Stimulated activated CD8-positive, alpha-beta memory T cell treated with anti-CD3 and anti-CD28 coated beads, Interleukin-15, amount 100 ng/mL, for 4 hours (primary cell): ENCODE data around the gene APELA.
"Not testable (repeated sequence)": the region's sequence is repeated elsewhere in the genome, so short reads cannot be mapped to it uniquely, and the experiment has no call there.

Experiments
- DNase-seq, 2 donors: peaks; one replicate each; pipeline ENCODE4 v3.0.0-alpha.2; 2020; ENCODE audit warnings: low read depth in 2 of 2

The APELA gene, protein sequence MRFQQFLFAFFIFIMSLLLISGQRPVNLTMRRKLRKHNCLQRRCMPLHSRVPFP

DNA sequence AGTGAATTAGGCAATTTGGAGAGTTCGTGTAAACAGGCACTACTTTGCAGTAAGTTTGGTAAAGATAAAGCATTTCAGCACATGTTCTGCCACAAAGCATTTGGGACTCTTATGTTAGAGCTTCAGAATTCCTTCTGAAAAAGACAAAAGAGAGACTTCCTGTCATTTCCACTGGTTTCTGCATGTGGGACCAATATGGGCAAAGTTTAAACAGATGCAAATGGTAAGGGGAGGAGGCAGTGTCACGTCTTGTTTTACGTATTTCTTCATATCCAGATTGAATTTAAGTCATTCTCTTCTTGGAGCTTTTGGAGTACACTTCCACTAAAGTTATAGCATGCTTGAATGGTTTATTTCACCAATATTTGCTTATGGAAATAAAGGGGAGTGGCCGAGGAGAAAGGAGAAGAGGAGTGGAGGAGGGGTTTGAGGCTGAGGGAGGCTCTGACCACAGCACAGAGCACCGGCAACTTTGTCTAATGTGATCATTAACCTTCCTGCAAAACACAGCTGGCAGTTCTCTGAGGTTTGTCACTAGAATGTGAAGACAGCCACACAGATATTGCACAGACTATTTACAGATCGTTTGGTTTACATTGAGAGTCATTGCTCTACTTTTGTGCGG is at the start of gene APELA:
APELA (plus strand) TSS at position 479 of the 625 bp plus-strand sequence. CDS start 154 bp downstream, outside the sequence.
- DNase-seq: no peak

DNA sequence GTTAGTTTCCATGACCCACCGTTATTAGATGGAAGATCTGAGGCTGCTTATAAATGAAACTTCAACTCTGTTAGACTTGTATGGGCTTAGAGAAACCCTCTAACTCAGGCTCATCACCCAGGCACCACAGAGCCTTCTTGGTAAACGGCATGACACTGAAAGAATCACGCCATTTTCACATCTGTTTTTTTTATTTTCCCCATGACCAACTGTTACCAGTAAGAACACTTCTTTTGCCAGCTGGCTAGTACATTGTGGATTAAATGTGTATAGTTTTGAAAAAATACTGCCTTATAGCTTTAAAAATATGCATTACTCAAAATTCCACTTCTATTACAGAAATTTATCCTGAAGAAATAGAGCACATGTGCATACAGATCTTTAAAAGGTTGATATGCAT is 48.0 kb upstream of the APELA start:
- DNase-seq: no peak

DNA sequence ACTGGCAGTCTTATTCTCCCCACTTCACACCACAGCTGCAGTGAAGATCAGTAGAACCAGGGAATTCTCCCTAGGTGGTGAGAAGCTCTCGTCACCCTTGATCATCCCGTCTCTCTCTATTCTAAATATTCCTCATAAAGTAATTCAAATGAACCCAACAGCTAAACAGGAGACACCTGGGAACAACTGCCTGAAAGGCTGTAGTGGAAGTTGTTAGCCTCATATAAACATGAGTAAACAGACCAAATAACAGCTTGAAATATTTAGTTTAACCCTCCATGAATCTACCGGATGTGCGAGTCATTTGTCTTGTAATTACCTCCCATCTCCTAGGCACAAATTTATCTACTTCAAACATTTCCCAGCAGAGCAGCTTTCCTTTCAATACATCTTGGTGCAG is 30.4 kb upstream of the APELA start:
- no peak for DNase-seq

DNA sequence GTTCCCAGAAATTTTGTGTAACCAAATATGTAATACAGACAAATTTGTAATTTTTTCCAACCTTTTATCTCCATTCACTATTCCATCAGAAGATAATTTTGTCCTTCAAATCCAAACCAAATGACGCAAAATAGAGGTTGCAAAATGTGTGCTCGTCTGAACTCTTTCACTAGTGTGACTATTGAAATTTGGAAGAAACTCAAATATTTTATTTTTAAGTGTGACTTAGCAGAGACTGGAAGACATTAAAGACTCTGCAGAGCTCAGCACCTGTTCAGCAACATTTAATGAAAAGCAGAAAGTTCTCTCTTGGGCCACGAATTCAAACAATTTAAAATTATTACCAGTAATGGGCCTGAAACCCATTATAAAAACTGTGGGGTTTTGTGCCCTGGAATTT is 30.0 kb upstream of the APELA start:
- no peak for DNase-seq

DNA sequence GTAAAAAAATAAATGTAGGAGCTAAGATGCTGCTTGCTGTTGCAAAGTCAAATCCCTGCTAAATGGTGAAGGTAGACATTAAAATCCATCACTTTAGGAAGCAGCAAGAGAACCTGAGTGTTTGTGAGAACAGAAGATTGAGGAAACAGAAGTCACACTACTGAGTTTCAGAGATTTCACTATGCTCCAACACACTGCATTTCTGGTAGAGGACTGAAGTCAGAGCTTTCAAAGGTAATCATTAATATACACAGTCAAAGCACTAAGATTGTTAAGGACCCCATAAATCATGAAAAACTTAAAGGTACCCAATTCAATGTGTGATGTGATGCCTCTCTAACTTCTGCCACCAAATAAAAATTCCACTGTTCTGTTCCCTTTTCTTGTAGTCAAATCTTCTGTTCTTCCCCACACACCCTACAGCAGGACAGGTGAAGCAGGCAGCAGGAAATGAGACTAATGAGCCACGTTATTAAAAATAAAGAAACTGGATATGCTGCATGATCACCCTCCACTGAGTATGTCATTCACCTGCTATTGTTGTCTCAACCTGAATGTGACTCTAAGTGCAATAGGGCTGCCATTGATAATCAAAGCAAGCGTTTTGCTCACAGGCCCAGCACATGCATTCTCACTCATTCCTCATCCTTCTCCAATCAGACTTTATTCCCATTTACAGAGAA is 28.9 kb upstream of the APELA start:
- DNase-seq: no peak

DNA sequence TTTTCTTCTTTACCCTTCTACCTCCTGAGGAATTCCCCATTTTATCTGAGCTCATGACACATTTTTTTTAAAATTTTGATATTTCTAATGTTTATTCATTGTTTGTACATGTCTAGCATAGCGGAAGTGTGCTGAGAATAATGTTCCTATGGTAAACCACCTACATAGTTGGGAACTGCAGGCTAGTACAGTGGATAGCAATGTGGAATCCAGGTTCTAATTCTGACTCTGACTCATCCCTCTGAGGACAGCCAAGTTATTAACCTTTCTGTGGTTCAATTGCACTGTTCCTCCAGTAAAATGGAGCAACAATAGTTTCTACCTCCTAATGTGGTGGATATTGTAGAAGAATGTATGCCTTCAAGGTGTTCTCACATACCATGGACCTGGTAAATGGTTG is 20.6 kb upstream of the APELA start:
- DNase-seq: no peak

DNA sequence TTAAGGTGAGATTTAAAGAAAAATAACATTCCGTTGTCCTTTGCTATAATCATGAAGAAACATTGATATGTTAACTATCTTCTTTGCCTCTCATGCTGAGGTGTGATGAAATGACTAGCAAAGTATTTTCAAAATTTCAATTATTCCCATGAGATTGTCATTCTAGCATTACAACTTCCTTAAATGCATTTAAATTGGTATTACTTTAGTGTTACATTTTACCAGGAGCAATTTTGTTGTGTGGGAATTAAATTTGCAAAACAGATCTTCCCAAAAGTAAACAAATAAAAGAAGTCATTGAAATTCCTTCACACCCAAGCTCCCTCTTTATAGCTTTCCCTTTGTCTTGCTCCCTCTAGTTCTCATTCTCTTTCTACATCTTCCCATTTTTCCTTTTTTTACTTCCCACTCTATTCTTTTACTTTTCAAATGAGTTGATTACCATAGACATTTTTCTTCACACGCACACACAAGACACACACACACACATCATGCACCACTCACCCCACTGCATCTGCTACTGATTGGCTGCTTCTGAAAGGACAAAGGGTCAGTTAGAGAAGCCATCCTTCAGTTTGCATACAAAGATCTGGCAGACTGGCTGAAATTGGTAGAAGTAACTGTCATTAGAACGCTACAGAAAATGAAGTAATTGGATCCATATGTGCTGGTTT is 10.0 kb upstream of the APELA start:
- no peak for DNase-seq

DNA sequence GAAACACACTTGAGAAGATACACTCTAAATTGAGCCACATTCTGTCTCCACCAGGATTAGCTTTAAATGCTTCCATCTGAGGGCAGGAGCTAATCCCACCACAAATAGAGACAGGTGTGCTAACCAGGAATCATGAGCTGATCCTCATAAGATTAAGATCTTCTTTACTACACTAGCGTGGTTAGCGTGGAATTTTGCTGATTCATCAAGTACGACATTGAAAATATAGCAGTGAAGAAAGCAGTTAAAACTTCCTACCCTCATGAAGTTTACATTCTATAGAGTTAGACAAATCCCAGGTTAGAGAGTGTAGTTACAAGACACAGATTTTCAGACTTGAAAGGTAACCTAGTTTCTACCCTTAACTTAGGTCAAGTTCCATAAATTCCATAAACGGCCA is 5.3 kb upstream of the APELA start:
- DNase-seq: no peak

DNA sequence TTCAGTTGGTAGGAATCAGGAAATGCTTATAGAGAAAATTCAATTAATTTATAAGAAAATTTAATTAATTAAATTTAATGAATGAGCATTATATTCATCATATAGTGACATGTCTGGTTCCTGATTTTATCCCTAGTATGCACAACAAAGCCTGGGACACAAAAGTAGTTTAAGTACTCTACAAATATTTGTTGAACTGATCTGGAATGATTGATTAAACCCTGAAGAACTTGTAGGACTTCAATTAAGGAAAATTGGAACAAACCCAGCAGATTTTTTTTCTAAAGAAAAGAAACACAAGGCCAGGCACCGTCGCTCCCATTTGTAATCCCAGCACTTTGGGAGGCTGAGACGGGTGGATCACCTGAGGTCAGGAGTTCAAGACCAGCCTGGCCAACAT is 4.5 kb upstream of the APELA start:
- no peak for DNase-seq

DNA sequence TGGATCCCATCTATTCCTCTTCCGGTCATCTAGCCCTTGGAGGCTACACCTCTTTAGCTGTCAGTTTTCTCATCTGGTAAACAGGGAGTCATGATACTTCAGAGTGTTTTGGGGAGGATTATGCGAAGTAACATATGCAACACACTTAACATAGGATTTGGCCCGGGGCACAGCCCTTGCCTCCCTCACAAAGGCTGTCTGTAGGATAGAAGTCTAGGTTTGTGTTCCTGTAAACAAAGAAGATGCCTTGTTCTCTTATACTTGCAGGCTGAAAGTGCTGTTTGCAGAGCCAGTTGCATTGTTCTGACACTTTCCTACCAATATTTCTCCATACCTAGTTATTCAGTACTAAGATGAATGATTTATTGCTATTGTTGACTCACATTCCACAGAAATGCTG is 2.2 kb upstream of the APELA start:
- no peak for DNase-seq

DNA sequence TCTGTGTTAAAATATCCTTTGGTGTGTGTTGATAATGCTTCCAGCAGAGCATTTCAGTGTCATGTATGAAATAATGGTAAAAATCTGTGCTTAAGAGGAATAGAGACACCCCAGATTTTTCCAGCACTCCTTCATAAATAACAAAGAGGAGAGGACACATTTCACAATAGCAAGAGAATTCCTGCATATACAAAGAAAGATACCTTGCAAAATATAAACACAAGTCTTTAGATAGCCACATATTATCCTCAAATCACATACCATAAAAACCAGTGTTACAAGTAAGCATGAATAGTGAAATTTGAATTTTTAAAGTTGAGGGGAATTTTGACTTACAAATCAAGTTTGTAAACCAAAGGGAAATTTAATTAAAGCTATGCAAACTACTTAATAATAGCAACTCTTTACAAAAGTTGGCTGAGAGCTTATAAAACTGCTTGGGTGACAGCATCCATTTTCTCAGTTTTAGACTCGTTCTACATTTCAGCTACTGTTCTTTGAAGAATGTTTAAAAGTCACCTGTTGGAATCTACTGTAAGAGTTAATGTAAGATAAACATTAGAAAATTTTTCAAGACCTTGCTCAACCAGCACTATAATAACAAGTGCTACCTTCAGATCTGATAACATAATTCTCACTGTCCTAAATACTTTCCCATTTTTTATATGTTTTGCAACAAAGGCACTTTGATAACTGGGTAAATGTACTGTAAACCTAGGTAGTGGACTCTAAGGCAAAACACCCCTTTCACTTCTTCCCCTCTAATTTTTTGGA is 3.7 kb downstream of the APELA start:
- DNase-seq: no peak

DNA sequence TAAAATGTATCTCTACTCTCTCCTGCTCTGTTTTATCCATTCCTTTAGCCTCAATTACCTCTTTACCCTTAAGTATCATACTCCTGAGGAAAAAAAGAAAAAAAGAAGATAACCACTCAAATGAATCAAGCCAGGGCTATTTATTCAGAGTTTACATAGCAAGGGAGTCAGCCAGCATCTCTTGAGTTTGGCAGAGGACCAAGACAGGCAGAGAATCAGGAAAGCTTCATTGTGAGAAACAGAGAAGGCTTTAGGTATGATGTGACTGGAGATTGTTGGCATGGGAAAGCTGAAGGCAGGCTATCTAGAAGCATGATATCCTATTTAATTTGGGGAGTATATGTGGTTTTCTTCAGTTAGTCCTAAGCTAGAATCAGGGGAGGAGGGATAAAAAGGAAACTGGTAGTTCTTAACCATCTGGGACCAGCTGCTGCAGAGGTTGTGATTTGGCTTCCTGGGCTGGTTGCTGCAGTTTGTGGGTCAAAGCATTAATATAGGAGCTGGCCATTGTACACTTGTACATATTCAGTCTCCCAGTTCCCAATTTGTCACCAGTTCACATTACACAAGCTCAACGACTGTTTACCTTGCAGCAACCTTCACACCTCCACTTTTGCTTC is 11.2 kb downstream of the APELA start:
- DNase-seq: no peak

DNA sequence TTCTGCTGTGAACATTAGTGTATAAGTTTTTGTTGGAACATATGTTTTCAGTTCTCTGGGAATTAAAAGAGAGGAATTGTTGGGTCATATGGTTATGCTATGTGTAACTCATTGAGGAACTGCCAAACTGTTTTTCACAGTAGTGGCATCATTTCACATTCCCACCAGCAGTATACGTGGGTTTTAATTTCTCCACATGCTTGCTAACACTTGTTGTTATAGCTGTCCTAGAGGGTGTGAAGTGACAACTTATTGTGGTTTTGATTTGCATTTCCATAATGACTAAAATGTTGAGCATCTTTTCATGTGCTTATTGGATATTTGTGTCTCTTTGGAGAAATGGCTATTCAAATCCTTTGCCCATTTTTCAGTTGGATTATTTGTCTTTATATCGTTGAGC is 13.7 kb downstream of the APELA start:
- DNase-seq: no peak

DNA sequence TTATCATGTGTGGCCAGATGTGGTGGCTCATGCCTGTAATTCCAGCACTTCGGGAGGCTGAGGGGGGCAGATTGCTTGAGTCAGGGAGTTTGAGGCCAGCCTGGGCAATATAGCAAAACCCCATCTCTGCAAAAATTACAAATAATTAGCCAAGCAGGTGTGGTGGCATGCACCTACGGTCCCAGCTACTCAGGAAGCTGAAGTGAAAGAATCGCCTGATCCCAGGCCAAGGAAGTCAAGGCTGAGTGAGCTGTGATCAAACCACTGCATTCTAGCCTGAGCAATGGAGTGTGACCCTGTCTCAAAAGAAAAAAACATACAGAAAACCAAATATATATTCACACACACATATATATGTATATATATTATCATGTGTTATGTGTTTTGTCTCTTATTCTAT is 15.0 kb downstream of the APELA start:
- no peak for DNase-seq

DNA sequence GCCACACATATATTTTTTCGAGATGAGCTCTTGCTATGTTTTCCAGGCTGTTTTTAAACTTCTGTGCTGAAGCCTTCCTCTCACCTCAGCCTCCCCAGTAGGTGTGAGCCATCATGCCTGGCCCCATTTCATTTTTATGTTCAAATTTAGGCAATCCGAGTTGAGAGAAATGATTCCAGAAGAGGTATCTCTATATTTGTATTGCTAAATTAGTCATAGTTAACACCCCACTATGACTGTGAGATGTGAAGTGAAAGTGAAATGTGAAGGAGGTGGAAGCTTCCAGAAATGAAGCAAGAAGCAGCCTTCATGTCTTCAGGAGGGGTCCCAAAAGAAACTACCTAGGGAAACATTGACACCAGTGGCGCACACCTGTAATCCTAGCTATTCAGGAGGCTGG is 17.7 kb downstream of the APELA start:
- no peak for DNase-seq

DNA sequence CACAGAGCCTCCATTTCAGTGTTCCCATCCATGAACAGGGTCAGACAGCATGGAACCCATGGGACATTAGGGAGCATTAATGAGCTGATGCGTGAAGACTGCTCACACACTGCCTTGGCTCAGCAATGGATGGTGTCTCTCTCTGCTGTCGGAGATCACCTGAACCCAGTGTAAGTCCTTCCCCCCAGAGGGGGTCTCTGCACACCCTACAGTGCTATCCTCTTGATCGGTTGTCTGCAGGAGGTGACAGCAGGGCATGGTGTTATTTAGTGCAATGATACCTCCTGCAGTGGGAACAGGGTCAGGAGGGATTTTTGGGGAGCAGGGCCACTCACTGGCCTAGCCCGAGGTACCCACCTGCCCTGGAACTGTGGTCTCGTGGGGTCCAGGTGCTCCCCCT is 25.6 kb downstream of the APELA start:
- DNase-seq: no peak

DNA sequence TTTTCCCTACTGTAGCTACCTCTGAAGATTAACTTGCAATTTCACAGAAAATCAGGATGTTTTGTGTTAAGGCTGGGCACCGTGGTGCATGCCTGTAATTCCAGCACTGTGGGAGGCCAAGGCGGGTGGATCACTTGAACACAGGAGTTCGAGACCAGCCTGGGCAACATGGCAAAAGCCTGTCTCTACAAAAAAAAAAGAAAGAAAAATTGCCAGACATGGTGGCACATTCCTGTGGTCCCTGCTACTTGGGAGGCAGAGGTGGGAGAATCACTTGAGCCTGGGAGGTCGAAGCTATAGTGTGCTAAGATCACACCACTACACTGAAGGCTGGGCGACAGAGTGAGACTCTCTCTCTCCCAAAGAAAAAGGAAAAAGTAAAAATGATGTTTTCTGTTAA is 27.4 kb downstream of the APELA start:
- DNase-seq: no peak

DNA sequence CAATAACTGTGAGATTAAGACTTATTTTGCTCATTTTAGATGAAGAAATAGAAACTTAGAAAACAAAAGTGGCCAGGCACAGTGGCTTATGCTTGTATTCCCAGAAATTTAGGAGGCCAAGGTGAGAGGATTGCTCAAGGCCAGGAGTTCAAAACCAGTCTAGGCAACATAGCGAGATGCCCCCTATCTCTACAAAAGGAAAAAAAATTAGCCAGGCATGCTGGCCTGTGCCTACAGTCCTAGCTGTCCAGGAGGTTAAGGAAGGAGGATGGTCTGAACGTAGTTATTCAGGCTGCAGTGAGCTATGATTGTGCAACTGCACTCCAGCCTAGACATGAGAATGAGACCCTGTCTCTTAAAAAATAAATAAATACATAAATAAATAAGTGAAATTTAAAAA is 28.0 kb downstream of the APELA start:
- no peak for DNase-seq

DNA sequence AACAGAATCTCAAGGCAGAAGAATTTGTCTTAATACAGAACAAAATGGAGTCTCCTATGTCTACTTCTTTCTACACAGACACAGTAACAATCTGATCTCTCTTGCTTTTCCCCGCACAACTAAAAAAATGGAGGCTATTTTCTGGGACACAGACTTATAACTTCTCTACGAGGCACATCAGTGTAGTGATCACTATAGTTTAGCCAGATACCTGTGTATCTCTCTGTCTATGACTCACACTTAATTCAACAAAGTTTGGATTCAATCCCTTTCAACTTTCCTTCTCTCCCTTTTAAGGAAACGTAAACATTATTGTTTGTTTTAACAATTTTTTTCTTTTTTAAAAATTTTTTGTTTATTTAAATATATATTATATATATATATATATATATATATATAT is 29.4 kb downstream of the APELA start:
- DNase-seq: no peak

DNA sequence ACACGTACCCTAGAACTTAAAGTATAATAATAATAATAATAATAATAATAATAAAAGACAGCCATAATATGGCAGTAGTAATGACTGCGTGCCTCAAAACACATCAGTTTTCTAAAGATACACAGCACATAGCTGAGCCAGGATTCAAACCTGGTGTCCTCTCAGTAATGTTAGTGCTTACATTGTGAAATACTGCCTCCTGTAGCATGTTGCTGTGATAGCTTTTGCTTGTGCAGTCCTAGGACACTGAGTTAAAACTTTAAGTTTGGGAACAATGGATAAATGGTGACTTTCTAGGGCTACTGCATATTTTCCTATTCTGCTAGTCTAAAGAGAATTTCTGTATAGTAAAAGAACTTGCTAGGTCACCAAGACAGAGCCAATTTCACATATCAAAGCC is 36.5 kb downstream of the APELA start:
- not testable (repeated sequence) for DNase-seq

DNA sequence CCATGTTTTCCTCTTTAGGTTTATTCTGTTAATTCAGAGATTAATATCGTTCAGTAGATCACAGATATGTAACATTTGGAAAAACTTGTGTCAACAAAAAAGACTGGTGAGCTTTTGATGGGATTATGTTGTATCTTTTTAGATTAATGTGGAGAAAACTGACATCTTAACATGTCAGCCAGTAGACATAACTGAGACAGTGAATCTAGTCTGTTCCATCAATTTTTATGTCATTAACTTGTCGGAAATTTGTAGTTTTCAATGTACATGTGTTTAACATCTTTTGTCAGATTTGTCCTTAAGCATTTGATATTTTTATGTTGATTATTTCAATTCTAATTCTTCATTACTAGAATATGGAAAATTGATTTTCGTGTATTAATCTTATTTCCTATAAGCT is 42.0 kb downstream of the APELA start:
- no peak for DNase-seq

DNA sequence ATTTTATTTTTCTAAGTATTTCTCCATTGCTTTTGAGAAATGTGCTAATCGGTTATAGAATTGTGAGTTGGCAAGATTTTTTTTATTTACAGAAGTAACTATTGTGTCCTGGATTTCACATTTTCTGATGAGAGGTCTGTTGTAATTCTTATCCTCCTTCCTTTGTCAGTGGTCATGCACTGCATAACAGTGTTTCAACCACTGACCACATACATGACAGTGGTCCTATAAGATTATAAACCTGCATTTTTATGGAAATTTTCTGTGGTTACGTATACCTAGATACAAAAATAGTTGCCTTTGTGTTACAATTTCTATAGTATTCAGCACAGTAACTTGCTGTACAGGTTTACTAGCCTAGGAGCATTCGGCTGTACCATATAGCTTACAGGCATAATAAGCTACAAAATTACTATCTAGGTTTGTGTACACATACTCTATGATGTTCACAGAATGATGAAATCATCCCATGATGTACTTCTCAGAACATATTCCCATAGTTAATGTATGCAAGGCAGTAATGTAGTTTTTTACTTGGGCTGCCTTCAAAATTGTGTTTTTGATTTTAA is 47.8 kb downstream of the APELA start:
- DNase-seq: no peak
